GM21390 (cell line): ENCODE data around the gene FAM24A.

Experiments
- ATAC-seq: cut with Tn5 transposase; IDR thresholded peaks from one replicate; pipeline ENCODE4 v1.9.1; 2021; ENCODE audit not compliant: unreplicated experiment

Gene FAM24A

GRCh38 chr10:122930140-122930539 is 19.7 kb downstream of the FAM24A start:
- ATAC-seq, result no peak

- ATAC-seq, result no peak
Measured at GRCh38 chr10:122931088-122931906, 20.9 kb downstream of the FAM24A start.

GRCh38 chr10:122939133-122939855 is 28.9 kb downstream of the FAM24A start:
- ATAC-seq, result no peak

GRCh38 chr10:122939856-122940543 is 29.6 kb downstream of the FAM24A start:
- ATAC-seq, result no peak

- ATAC-seq, result no peak
Measured at GRCh38 chr10:122949296-122949695, 38.9 kb downstream of the FAM24A start.

- ATAC-seq, result peak; percentile 99
Measured at GRCh38 chr10:122953902-122954730, 43.7 kb downstream of the FAM24A start, which contains the start of gene C10orf88. Gene C10orf88, minus strand, starts transcription at chr10:122954227. Its CDS starts 49 bp downstream, at chr10:122954178.

- no peak for ATAC-seq
Measured at GRCh38 chr10:122954731-122955050, 44.3 kb downstream of the FAM24A start.

GRCh38 chr10:122955892-122956291 is 45.5 kb downstream of the FAM24A start:
- ATAC-seq, result no peak

GRCh38 chr10:122957474-122957873 is 47.1 kb downstream of the FAM24A start:
- no peak for ATAC-seq

GRCh38 chr10:122962405-122962804 is 52.0 kb downstream of the FAM24A start:
- ATAC-seq, result no peak
